ENCODE measurements around the gene YIPF5.

- TF ChIP-seq CTCF (IDR thresholded peaks at IDR 0.05) (no peak), POLR2AphosphoS5 (IDR thresholded peaks at IDR 0.05) (no peak), POLR2A (IDR thresholded peaks at IDR 0.05) (no peak)
Observed at GRCh38 chr5:144122081-144122480, 48.4 kb downstream of the YIPF5 start.

Data from suprapubic skin (tissue), 4 donors.